Measurements from ENCODE around the gene CDKN2B-AS1.

CDKN2B-AS1 gene

GRCh38 chr9:21993893-21994555 is 567 bp upstream of the CDKN2B-AS1 start, which contains the start of gene CDKN2A:
Gene CDKN2A, minus strand, starts transcription at chr9:21994392.
- H3K4me1 ChIP-seq: no peaks in the 10 kb centered on the region
- H3K79me2 ChIP-seq: no peaks in the 10 kb centered on the region
- H3K4me3 ChIP-seq (ENCODE audit: low read depth, low read length): peak within 1 kb of the TSS; percentile 79
- H3K27me3 ChIP-seq (ENCODE audit: control insufficient read depth, insufficient read depth, low read length): peaks cover 10% of the 10 kb centered on the region
- H3K9ac ChIP-seq: no peak within 1 kb of the TSS
- peak within 1 kb of the TSS; percentile 54 for H2AFZ ChIP-seq
- H3K36me3 ChIP-seq (ENCODE audit: control insufficient read depth, insufficient read depth, low read length): no peaks in the 10 kb centered on the region
- H3K27ac ChIP-seq: peak within 1 kb of the TSS; percentile 74
- H3K9me3 ChIP-seq (ENCODE audit: control insufficient read depth, low read length): no peaks in the 10 kb centered on the region
- H3K4me2 ChIP-seq (ENCODE audit: low read length): peak within 1 kb of the TSS; percentile 91
- TF ChIP-seq CTCF (IDR thresholded peaks at IDR 0.05): no peak

DNA sequence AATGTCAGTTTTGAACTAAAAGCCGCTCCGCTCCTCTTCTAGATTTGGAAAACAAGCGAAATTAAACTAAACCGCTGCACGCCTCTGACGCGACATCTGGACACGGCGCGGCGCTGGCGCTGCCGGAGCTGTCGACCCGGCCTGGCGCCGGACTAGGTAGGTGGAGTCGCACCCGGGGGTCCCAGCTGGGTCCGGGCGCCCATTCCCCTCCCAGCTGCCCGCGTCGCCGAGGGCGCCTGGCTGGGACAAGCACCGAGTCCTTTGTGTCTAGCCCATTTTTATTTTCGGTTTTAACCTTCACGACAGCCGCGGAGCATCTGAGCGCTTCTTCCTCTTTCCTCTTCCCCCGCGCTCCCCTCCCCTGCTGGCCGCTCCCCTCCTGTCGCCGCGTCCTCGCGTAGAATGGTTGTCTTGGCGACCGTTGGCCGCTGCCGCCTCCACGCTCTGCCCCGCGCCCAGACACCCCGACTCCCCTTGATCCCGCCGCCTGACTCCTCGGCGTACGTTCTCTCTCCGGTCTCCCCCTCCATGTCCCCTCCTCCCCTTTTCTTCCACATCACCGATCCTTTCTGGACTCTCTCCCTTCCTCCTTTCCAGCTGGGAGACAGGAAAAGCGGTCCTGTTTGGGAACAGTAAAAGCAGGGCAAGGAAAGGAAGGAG is 545 bp downstream of the CDKN2B-AS1 start:
- peak overlapping the region; percentile 79 for H3K4me3 ChIP-seq (ENCODE audit: low read depth, low read length)
- no peak for TF ChIP-seq CTCF (IDR thresholded peaks at IDR 0.05)
- no peak overlapping the region for H3K9ac ChIP-seq
- peak overlapping the region; percentile 91 for H3K4me2 ChIP-seq (ENCODE audit: low read length)
- H3K79me2 ChIP-seq: no peaks in the 10 kb centered on the region
- H3K27ac ChIP-seq: peak overlapping the region; percentile 74
- H3K4me1 ChIP-seq: no peaks in the 10 kb centered on the region
- no peaks in the 10 kb centered on the region for H3K9me3 ChIP-seq (ENCODE audit: control insufficient read depth, low read length)
- H3K36me3 ChIP-seq (ENCODE audit: control insufficient read depth, insufficient read depth, low read length): no peaks in the 10 kb centered on the region
- H2AFZ ChIP-seq: peak overlapping the region; percentile 54
- H3K27me3 ChIP-seq (ENCODE audit: control insufficient read depth, insufficient read depth, low read length): no peaks in the 10 kb centered on the region

DNA sequence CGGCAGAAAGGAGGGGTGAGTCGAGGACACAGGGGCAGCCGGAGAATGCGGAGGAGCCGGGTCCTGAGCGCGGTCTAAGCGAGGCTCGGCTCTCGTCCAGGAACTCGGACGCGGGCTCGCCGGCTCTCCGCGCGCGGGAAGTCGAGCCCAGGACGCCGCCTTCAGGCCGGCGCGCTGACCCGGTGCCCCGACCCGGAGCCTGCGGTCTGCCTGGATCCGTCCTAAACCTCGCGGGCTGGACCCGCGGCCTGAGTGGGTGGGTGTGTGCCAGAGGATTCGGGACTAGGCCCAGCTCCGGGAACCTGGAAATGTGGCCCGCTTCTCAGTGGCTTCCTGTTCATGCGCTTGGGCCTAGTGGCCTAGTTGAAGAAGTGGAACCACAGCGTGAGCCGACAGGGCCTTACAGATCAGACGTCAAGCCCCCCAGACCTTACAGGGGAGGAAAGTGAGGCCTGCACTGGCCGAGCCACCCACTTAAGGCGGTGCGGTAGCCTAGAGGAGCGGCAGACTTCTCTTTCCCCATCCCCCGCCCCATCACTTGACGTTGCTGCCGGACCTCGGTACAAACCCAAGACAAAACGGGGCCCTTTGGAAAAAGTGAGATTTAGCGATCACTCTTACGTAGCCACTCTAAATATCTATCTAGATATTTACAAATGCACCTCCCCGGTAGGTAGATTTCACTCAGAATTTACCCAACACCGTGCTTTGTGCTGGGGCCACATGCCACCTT is 1.2 kb downstream of the CDKN2B-AS1 start:
- Histone ChIP-seq H3K9ac (no peak overlapping the region), H3K79me2 (no peaks in the 10 kb centered on the region), H3K27ac (peak overlapping the region; percentile 74), H3K36me3 (ENCODE audit: control insufficient read depth, insufficient read depth, low read length) (no peaks in the 10 kb centered on the region), H3K27me3 (ENCODE audit: control insufficient read depth, insufficient read depth, low read length) (no peaks in the 10 kb centered on the region), H2AFZ (peak overlapping the region; percentile 54), H3K9me3 (ENCODE audit: control insufficient read depth, low read length) (no peaks in the 10 kb centered on the region), H3K4me3 (ENCODE audit: low read depth, low read length) (peak overlapping the region; percentile 79), H3K4me1 (no peaks in the 10 kb centered on the region), H3K4me2 (ENCODE audit: low read length) (peak overlapping the region; percentile 91)
- TF ChIP-seq CTCF (IDR thresholded peaks at IDR 0.05): no peak

GRCh38 chr9:21996438-21996837 is 1.8 kb downstream of the CDKN2B-AS1 start:
- no peak for TF ChIP-seq CTCF (IDR thresholded peaks at IDR 0.05)
- no peak overlapping the region for H3K4me2 ChIP-seq (ENCODE audit: low read length)
- H3K9ac ChIP-seq: no peak overlapping the region
- no peak overlapping the region for H2AFZ ChIP-seq
- no peaks in the 10 kb centered on the region for H3K36me3 ChIP-seq (ENCODE audit: control insufficient read depth, insufficient read depth, low read length)
- H3K27me3 ChIP-seq (ENCODE audit: control insufficient read depth, insufficient read depth, low read length): no peaks in the 10 kb centered on the region
- no peak overlapping the region for H3K4me3 ChIP-seq (ENCODE audit: low read depth, low read length)
- no peak overlapping the region for H3K27ac ChIP-seq
- H3K4me1 ChIP-seq: no peaks in the 10 kb centered on the region
- no peaks in the 10 kb centered on the region for H3K79me2 ChIP-seq
- no peaks in the 10 kb centered on the region for H3K9me3 ChIP-seq (ENCODE audit: control insufficient read depth, low read length)

Measured in parathyroid adenoma (tissue), 2 donors.